SK-N-SH (cell line): ENCODE results near the gene ZNF23. TPM values are rescaled to one million over a fixed set of nuclear protein-coding genes. Genes with fewer than 3 reads are reported as not detected.
A peak's percentile ranks its signal among the peaks of the same experiment; 100 is the strongest.

Source experiments
- CTCF ChIA-PET: fragments of 300-600, 350-600 bp; formaldehyde crosslinking; extraction: SDS; loops from one replicate; lab custom pipeline; 2021; lab: Yijun Ruan, JAX
- POLR2A ChIA-PET: fragments of 350-600 bp; sonication (Branson Sonifier 250); formaldehyde crosslinking; extraction: SDS; loops from one replicate; lab custom pipeline; 2020; ENCODE audit warnings: antibody characterized with exemption, inconsistent platforms; lab: Yijun Ruan, JAX
- DNase-seq: peaks from one replicate; pipeline ENCODE4 v3.0.0; 2012
- H2AFZ ChIP-seq: fragments of 200-600 bp; sonication (generic); 2 replicates; pipeline ENCODE4 v1.8.1; 2016; ENCODE audit warnings: antibody characterized with exemption, mild to moderate bottlenecking, low read depth
- H3F3A ChIP-seq: fragments of 200-600 bp; sonication (generic); replicated peaks from 2 replicates; pipeline ENCODE3; 2016; ENCODE audit warnings: antibody characterized with exemption, mild to moderate bottlenecking; ENCODE audit not compliant: insufficient read depth
- H3K27ac ChIP-seq, 2 experiments: fragments of 200-500 bp in 1 of 2; fragments of 200-600 bp in 1 of 2; sonication (Bioruptor generic) in 1 of 2; sonication (generic), shearing (Covaris generic) in 1 of 2; 2 replicates each; pipeline versions ENCODE4 v1.5.1 to v1.6.1; 2014 to 2016; ENCODE audit warnings: low read depth in 2 of 2, inconsistent platforms in 1 of 2, low read length in 1 of 2, mild to moderate bottlenecking in 1 of 2, mixed read lengths in 1 of 2
- H3K27me3 ChIP-seq: fragments of 200-600 bp; sonication (generic), shearing (Covaris generic); 2 replicates; pipeline ENCODE4 v1.6.1; 2016; ENCODE audit warnings: mixed run types; ENCODE audit not compliant: insufficient read depth
- H3K36me3 ChIP-seq, 2 experiments: fragments of 200-500 bp in 1 of 2; fragments of 200-600 bp in 1 of 2; sonication (Bioruptor generic) in 1 of 2; sonication (generic) in 1 of 2; replicated peaks in 1 of 2; 2 replicates each; pipeline versions ENCODE3 to v1.5.1; 2014 to 2016; ENCODE audit warnings: low read length in 1 of 2, mild to moderate bottlenecking in 1 of 2; ENCODE audit not compliant: insufficient read depth in 2 of 2, control insufficient read depth in 1 of 2
- H3K4me1 ChIP-seq, 2 experiments: fragments of 200-500 bp in 1 of 2; fragments of 200-600 bp in 1 of 2; sonication (Bioruptor generic) in 1 of 2; sonication (generic), shearing (Covaris generic) in 1 of 2; 2 replicates each; pipeline versions ENCODE4 v1.5.1 to v1.6.1; 2014 to 2016; ENCODE audit warnings: low read depth in 1 of 2, low read length in 1 of 2, mixed run types in 1 of 2; ENCODE audit not compliant: insufficient read depth in 2 of 2, control insufficient read depth in 1 of 2
- H3K4me2 ChIP-seq: fragments of 200-600 bp; sonication (generic), shearing (Covaris generic); 2 replicates; pipeline ENCODE4 v1.6.1; 2017; ENCODE audit warnings: mixed run types
- H3K4me3 ChIP-seq, 2 experiments: fragments of 200-500 bp in 1 of 2; fragments of 200-600 bp in 1 of 2; sonication (Bioruptor generic) in 1 of 2; sonication (generic), shearing (Covaris generic) in 1 of 2; 2 replicates each; pipeline versions ENCODE4 v1.5.1 to v1.8.1; 2014 to 2016; ENCODE audit warnings: low read depth in 2 of 2, inconsistent platforms in 1 of 2, low read length in 1 of 2, mild to moderate bottlenecking in 1 of 2, mixed read lengths in 1 of 2, moderate library complexity in 1 of 2
- H3K79me2 ChIP-seq: fragments of 200-600 bp; sonication (generic); 2 replicates; pipeline ENCODE4 v1.8.1; 2017; ENCODE audit warnings: mild to moderate bottlenecking; ENCODE audit not compliant: insufficient read depth
- H3K9ac ChIP-seq: fragments of 200-600 bp; sonication (generic); 2 replicates; pipeline ENCODE4 v1.6.1; 2017; ENCODE audit warnings: mixed run types
- H3K9me2 ChIP-seq: fragments of 200-600 bp; sonication (generic); 2 replicates; pipeline ENCODE4 v1.6.1; 2017; ENCODE audit warnings: mixed run types
- H3K9me3 ChIP-seq: fragments of 200-600 bp; sonication (generic); 2 replicates; pipeline ENCODE4 v1.6.1; 2017; ENCODE audit warnings: mixed run types, mild to moderate bottlenecking, moderate library complexity
- H4K20me1 ChIP-seq: fragments of 200-600 bp; sonication (generic); 2 replicates; pipeline ENCODE4 v1.6.1; 2017; ENCODE audit warnings: mild to moderate bottlenecking, mixed run types; ENCODE audit not compliant: insufficient read depth
- CHD2 ChIP-seq: fragments of 150-350 bp; IDR thresholded peaks from 2 replicates; pipeline ENCODE4 v1.6.1; 2018; ENCODE audit warnings: low read length; ENCODE audit not compliant: partially characterized antibody
- ELF1 ChIP-seq: IDR thresholded peaks from 2 replicates; pipeline ENCODE4 v1.4.0; 2012
- EP300 ChIP-seq, 2 experiments: IDR thresholded peaks; 2 replicates each; pipeline versions ENCODE4 v1.4.0 to v1.6.1; 2012; ENCODE audit warnings: borderline replicate concordance in 1 of 2, low read depth in 1 of 2, low read length in 1 of 2
- FOSL2 ChIP-seq: IDR thresholded peaks from 2 replicates; pipeline ENCODE4 v1.4.0; 2012; ENCODE audit warnings: low read depth, mild to moderate bottlenecking, moderate library complexity, borderline replicate concordance
- FOXJ3 ChIP-seq: sonication (generic); formaldehyde crosslinking; IDR thresholded peaks from 2 replicates; pipeline ENCODE4 v1.5.1; 2020; ENCODE audit warnings: mild to moderate bottlenecking, missing genetic modification reagents
- MXI1 ChIP-seq: IDR thresholded peaks from 2 replicates; pipeline ENCODE4 v1.6.1; 2012; ENCODE audit warnings: mild to moderate bottlenecking, low read depth, low read length, improper control_type of control experiment
- NFIC ChIP-seq: IDR thresholded peaks from 2 replicates; pipeline ENCODE4 v1.4.0; 2012; ENCODE audit warnings: borderline replicate concordance
- RAD21 ChIP-seq: IDR thresholded peaks from 2 replicates; pipeline ENCODE4 v1.6.1; 2012; ENCODE audit warnings: mild to moderate bottlenecking, low read length
- RFX5 ChIP-seq: IDR thresholded peaks from 2 replicates; pipeline ENCODE4 v1.6.1; 2012; ENCODE audit warnings: mild to moderate bottlenecking, improper control_type of control experiment, low read length
- SMC3 ChIP-seq: IDR thresholded peaks from 2 replicates; pipeline ENCODE4 v1.6.1; 2012; ENCODE audit warnings: low read depth, low read length, improper control_type of control experiment
- YY1 ChIP-seq: IDR thresholded peaks from 2 replicates; pipeline ENCODE4 v1.4.0; 2012; ENCODE audit warnings: low read depth, mild to moderate bottlenecking
- WGBS: methylation state at CpG from one replicate; pipeline ENCODE4 v1.1.6; 2017; ENCODE audit warnings: low lambda C conversion rate; 5-methylcytosine and 5-hydroxymethylcytosine counted together
- polyA plus RNA-seq, 3 experiments: library from polyadenylated mRNA; depleted of rRNA; stranded (reverse); fragments of >200 nt; gene quantifications; 2 replicates each; pipeline ENCODE4 v1.2.3, GENCODE V29; 2012
- TF ChIP-seq, protein P1 (sequence below): IDR thresholded peaks from 2 replicates; pipeline ENCODE4 v1.4.0; 2012; ENCODE audit warnings: low read depth, borderline replicate concordance
- TF ChIP-seq, protein P2 (sequence below): fragments of 150-350 bp; IDR thresholded peaks from 2 replicates; pipeline ENCODE4 v1.6.1; 2016; ENCODE audit warnings: mild to moderate bottlenecking, low read depth, low read length
- TF ChIP-seq, protein P3 (sequence below): IDR thresholded peaks from 2 replicates; pipeline ENCODE4 v1.4.0; 2012; ENCODE audit warnings: low read depth
- TF ChIP-seq, protein P4 (sequence below): IDR thresholded peaks from 2 replicates; pipeline ENCODE4 v1.6.1; 2012; ENCODE audit warnings: mild to moderate bottlenecking, low read depth, low read length, moderate library complexity
- TF ChIP-seq, protein P5 (sequence below): fragments of 150-350 bp; IDR thresholded peaks from 2 replicates; pipeline ENCODE4 v1.6.1; 2017; ENCODE audit warnings: antibody characterized with exemption, low read length, low read depth, borderline replicate concordance

Gene ZNF23
- polyA plus RNA-seq, 1 of the 3 experiments (the other 2 are of a cell fraction), result 7.3 TPM

DNA sequence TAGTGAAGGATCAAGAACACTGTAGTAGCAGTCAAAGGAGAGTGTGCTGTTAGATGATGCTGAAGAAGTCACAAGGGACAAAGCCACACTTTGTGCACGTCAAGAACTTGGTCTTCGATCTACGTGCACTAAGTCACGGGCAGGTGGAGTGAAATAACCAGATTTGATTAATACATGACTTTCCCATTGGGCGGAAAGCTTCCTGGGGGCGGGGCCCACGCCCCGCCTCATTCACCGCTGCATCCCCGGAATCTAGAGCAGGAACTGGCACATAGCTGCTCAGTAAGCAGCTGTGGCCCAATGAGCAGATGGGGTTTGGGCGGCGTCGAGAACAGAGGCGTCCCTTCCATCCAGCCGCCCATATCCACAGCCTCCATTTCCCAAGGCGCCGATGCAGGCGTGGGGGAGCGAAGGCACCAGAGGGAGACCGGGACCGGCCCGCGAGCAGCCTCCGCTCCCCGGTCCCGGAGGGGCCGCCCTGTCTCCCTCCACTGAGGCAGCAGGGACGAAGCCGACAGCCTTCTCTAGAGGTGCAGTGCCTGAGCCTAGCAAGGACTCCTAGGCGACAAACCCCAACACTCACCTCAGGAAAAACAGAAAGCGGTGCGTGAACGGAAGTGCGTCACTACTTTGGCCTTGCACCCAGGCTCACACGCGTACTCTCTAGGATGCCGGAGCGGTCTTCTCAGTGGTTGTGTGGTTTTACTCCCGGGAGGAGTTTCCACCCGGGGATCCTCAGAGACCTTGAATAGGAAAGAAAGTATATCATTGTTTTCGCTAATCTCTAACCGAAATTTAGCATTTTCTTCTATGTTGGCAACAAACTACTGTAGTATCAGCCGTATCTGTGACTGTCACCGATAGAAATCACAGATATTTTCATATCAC lies 22.2 kb upstream of the ZNF23 start (continued):
- TF ChIP-seq, protein P1, sequence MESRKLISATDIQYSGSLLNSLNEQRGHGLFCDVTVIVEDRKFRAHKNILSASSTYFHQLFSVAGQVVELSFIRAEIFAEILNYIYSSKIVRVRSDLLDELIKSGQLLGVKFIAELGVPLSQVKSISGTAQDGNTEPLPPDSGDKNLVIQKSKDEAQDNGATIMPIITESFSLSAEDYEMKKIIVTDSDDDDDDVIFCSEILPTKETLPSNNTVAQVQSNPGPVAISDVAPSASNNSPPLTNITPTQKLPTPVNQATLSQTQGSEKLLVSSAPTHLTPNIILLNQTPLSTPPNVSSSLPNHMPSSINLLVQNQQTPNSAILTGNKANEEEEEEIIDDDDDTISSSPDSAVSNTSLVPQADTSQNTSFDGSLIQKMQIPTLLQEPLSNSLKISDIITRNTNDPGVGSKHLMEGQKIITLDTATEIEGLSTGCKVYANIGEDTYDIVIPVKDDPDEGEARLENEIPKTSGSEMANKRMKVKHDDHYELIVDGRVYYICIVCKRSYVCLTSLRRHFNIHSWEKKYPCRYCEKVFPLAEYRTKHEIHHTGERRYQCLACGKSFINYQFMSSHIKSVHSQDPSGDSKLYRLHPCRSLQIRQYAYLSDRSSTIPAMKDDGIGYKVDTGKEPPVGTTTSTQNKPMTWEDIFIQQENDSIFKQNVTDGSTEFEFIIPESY, result no peak
- TF ChIP-seq, protein P2, sequence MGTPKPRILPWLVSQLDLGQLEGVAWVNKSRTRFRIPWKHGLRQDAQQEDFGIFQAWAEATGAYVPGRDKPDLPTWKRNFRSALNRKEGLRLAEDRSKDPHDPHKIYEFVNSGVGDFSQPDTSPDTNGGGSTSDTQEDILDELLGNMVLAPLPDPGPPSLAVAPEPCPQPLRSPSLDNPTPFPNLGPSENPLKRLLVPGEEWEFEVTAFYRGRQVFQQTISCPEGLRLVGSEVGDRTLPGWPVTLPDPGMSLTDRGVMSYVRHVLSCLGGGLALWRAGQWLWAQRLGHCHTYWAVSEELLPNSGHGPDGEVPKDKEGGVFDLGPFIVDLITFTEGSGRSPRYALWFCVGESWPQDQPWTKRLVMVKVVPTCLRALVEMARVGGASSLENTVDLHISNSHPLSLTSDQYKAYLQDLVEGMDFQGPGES, result no peak
- no peak for TF ChIP-seq FOSL2
- TF ChIP-seq, protein P3, sequence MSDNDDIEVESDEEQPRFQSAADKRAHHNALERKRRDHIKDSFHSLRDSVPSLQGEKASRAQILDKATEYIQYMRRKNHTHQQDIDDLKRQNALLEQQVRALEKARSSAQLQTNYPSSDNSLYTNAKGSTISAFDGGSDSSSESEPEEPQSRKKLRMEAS, result peak; percentile 75; the same call in 1 of the 2 replicates
- TF ChIP-seq NFIC, result peak; percentile 47; the same call in 1 of the 2 replicates
- TF ChIP-seq MXI1, result peak; percentile 73; the same call in 1 of the 2 replicates

DNA sequence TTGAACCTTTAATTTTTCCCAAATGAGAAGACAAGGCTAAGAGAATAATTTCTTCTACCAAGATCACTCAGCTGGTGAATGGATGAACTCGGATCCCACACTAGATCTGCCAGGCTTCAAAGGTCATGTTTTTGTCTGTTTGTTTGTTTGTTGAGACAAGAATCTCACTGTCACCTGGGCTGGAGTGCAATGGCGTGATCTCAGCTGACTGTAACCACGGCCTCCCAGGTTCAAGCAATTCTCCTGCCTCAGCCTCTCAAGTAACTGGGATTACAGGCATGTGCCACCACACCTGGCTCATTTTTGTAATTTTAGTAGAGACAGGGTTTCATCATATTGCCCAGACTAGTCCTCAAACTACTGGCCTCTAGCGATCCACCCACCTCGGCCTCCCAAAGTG lies 20.5 kb upstream of the ZNF23 start:
- TF ChIP-seq RAD21 (no peak), FOXJ3 (CRISPR knock-in tag) (no peak), RFX5 (no peak), YY1 (no peak), ELF1 (no peak), EP300 (IDR thresholded peaks at IDR 0.05; ENCODE audit: borderline replicate concordance in 1 of 2, low read depth in 1 of 2, low read length in 1 of 2) (no peak), CHD2 (no peak), SMC3 (no peak)
- TF ChIP-seq, protein P4, sequence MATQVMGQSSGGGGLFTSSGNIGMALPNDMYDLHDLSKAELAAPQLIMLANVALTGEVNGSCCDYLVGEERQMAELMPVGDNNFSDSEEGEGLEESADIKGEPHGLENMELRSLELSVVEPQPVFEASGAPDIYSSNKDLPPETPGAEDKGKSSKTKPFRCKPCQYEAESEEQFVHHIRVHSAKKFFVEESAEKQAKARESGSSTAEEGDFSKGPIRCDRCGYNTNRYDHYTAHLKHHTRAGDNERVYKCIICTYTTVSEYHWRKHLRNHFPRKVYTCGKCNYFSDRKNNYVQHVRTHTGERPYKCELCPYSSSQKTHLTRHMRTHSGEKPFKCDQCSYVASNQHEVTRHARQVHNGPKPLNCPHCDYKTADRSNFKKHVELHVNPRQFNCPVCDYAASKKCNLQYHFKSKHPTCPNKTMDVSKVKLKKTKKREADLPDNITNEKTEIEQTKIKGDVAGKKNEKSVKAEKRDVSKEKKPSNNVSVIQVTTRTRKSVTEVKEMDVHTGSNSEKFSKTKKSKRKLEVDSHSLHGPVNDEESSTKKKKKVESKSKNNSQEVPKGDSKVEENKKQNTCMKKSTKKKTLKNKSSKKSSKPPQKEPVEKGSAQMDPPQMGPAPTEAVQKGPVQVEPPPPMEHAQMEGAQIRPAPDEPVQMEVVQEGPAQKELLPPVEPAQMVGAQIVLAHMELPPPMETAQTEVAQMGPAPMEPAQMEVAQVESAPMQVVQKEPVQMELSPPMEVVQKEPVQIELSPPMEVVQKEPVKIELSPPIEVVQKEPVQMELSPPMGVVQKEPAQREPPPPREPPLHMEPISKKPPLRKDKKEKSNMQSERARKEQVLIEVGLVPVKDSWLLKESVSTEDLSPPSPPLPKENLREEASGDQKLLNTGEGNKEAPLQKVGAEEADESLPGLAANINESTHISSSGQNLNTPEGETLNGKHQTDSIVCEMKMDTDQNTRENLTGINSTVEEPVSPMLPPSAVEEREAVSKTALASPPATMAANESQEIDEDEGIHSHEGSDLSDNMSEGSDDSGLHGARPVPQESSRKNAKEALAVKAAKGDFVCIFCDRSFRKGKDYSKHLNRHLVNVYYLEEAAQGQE, result no peak
- TF ChIP-seq, protein P2, result no peak
- TF ChIP-seq, protein P5, sequence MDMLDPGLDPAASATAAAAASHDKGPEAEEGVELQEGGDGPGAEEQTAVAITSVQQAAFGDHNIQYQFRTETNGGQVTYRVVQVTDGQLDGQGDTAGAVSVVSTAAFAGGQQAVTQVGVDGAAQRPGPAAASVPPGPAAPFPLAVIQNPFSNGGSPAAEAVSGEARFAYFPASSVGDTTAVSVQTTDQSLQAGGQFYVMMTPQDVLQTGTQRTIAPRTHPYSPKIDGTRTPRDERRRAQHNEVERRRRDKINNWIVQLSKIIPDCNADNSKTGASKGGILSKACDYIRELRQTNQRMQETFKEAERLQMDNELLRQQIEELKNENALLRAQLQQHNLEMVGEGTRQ, result no peak
- H3K27me3 ChIP-seq, result no peaks in the 10 kb centered on the region
- H3F3A ChIP-seq, result peaks cover 11% of the 10 kb centered on the region
- ChIA-PET CTCF (interaction anchor here (1.2 to 3.7 kb wide), 3 partner anchors 17 to 129 kb away, joined by 4 to 19 read pairs (median 7); partner anchors contain the start of gene ZNF23), POLR2A (no interaction called here)
- H3K4me1 ChIP-seq, result peaks cover 0 to 8% of the 10 kb centered on the region in 2 experiments; a peak in 2 of 4 replicates
- peaks cover 11 to 13% of the 10 kb centered on the region in 2 experiments for H3K36me3 ChIP-seq
- H2AFZ ChIP-seq, result no peak overlapping the region
- 90% methylated on average over 5 of the region's 5 CpGs for WGBS
- no peaks in the 10 kb centered on the region for H3K9me3 ChIP-seq
- no peaks in the 10 kb centered on the region for H4K20me1 ChIP-seq
- H3K79me2 ChIP-seq, result peaks cover 11% of the 10 kb centered on the region
- no peak for DNase-seq
- no peaks in the 10 kb centered on the region for H3K9me2 ChIP-seq
- no peak overlapping the region for H3K9ac ChIP-seq
- no peak overlapping the region for H3K27ac ChIP-seq
- H3K4me2 ChIP-seq, result no peak overlapping the region
- H3K4me3 ChIP-seq, result no peak overlapping the region
